NCI-H2196 treated with DMSO at 0.1 percent for 48 hours (cell line): Measurements from ENCODE around the gene ARHGAP31.
"Not testable (repeated sequence)": the region's sequence is repeated elsewhere in the genome, so short reads cannot be mapped to it uniquely, and the experiment has no call there.

Experiments
- DNase-seq: peaks from one replicate; lab custom pipeline; 2025; ENCODE audit not compliant: unreplicated experiment; lab: John Stamatoyannopoulos, UW

Gene ARHGAP31

GRCh38 chr3:119343719-119344118 lies 49.5 kb downstream of the ARHGAP31 start:
- DNase-seq, result no peak

- DNase-seq, result no peak
Observed at GRCh38 chr3:119346076-119346496, 51.9 kb downstream of the ARHGAP31 start.

GRCh38 chr3:119347036-119347435 lies 52.9 kb downstream of the ARHGAP31 start:
- no peak for DNase-seq

- DNase-seq, result no peak
Observed at GRCh38 chr3:119349354-119350041, 55.3 kb downstream of the ARHGAP31 start.

- DNase-seq, result no peak
Observed at GRCh38 chr3:119350114-119350513, 55.9 kb downstream of the ARHGAP31 start.

GRCh38 chr3:119351581-119351980 lies 57.4 kb downstream of the ARHGAP31 start:
- no peak for DNase-seq

GRCh38 chr3:119352034-119352609 lies 57.9 kb downstream of the ARHGAP31 start:
- no peak for DNase-seq

GRCh38 chr3:119352863-119353527 lies 58.8 kb downstream of the ARHGAP31 start:
- no peak for DNase-seq

GRCh38 chr3:119355608-119356007 lies 61.4 kb downstream of the ARHGAP31 start:
- DNase-seq, result not testable (repeated sequence)

GRCh38 chr3:119356646-119357045 lies 62.5 kb downstream of the ARHGAP31 start:
- DNase-seq, result no peak

- DNase-seq, result no peak
Observed at GRCh38 chr3:119357190-119357589, 63.0 kb downstream of the ARHGAP31 start.

- DNase-seq, result no peak
Observed at GRCh38 chr3:119359476-119360326, 65.5 kb downstream of the ARHGAP31 start.

GRCh38 chr3:119360736-119361462 lies 66.7 kb downstream of the ARHGAP31 start:
- no peak for DNase-seq

- DNase-seq, result no peak
Observed at GRCh38 chr3:119362010-119362409, 67.8 kb downstream of the ARHGAP31 start.

GRCh38 chr3:119362940-119363725 lies 69.0 kb downstream of the ARHGAP31 start:
- DNase-seq, result no peak

GRCh38 chr3:119364401-119364800 lies 70.2 kb downstream of the ARHGAP31 start:
- DNase-seq, result no peak

GRCh38 chr3:119365418-119365817 lies 71.2 kb downstream of the ARHGAP31 start:
- no peak for DNase-seq

GRCh38 chr3:119367000-119367399 lies 72.8 kb downstream of the ARHGAP31 start:
- DNase-seq, result no peak

- no peak for DNase-seq
Observed at GRCh38 chr3:119368298-119368697, 74.1 kb downstream of the ARHGAP31 start.

GRCh38 chr3:119371786-119372185 lies 77.6 kb downstream of the ARHGAP31 start:
- not testable (repeated sequence) for DNase-seq
